Tibial nerve (tissue), 4 donors: ENCODE data around the gene UQCRFS1.

ENCODE experiments used
- CTCF ChIP-seq, 5 experiments: fragments of 200-600 bp in 3 of 5; fragments of 450-650 bp in 2 of 5; sonication (generic) in 3 of 5; IDR thresholded peaks; one replicate each; pipeline ENCODE4 v1.5.1; 2016 to 2019; ENCODE audit warnings: antibody characterized with exemption in 5 of 5, mild to moderate bottlenecking in 3 of 5, moderate library complexity in 2 of 5
- EP300 ChIP-seq, 2 donors: sonication (generic); formaldehyde crosslinking; IDR thresholded peaks; one replicate each; pipeline ENCODE4 v1.6.1; 2017; ENCODE audit warnings: antibody characterized with exemption in 2 of 2, mild to moderate bottlenecking in 1 of 2

GRCh38 chr19:29173896-29174295 is 39.1 kb downstream of the UQCRFS1 start:
- TF ChIP-seq CTCF (IDR thresholded peaks at IDR 0.05) (no peak), EP300 (IDR thresholded peaks at IDR 0.05) (no peak)
